B cell (primary cell): ENCODE results near the gene CYGB. TPM values are rescaled to one million over a fixed set of nuclear protein-coding genes. Genes with fewer than 3 reads are reported as not detected.

Source experiments
- ATAC-seq: fragments of 200-7000 bp; cut with Tn5 transposase; one replicate; pipeline ENCODE4 v1.10.0; 2021; ENCODE audit warnings: low read depth, mild to moderate bottlenecking, moderate number of reproducible peaks, moderate library complexity
- CTCF ChIA-PET: fragments of 350-600 bp; sonication (Branson Sonifier 250); formaldehyde crosslinking; loops from one replicate; lab custom pipeline; 2021; ENCODE audit warnings: antibody characterized with exemption, inconsistent platforms; lab: Charles Lee
- POLR2A ChIA-PET: fragments of 350-600 bp; sonication (Branson Sonifier 250); formaldehyde crosslinking; loops from one replicate; lab custom pipeline; 2021; ENCODE audit warnings: antibody characterized with exemption; lab: Charles Lee
- DNase-seq: peaks from one replicate; pipeline ENCODE4 v3.0.0; 2013
- H2AFZ ChIP-seq: 2 replicates; pipeline ENCODE4 v1.6.1; 2012; ENCODE audit warnings: mild to moderate bottlenecking, low read depth, low read length; ENCODE audit not compliant: insufficient read depth, poor library complexity, severe bottlenecking
- H3K27ac ChIP-seq, 2 donors: 1 replicate in 1 of 2; 2 replicates in 1 of 2; pipeline ENCODE4 v1.5.1; 2012 to 2013; ENCODE audit warnings: low read length in 2 of 2, mild to moderate bottlenecking in 2 of 2, moderate library complexity in 1 of 2
- H3K27me3 ChIP-seq, 4 experiments: fragments of 200-600 bp in 1 of 4; sonication (generic) in 1 of 4; replicated peaks in 1 of 4; 1 replicate in 2 of 4; 2 replicates in 2 of 4; pipeline versions ENCODE4 v1.6.1 to v1.7.0; 2013 to 2016; ENCODE audit warnings: low read length in 3 of 4, mild to moderate bottlenecking in 2 of 4, mixed read lengths in 1 of 4, moderate library complexity in 1 of 4; ENCODE audit not compliant: insufficient read depth in 4 of 4, control insufficient read depth in 3 of 4; ENCODE audit errors: control extremely low read depth in 1 of 4
- H3K36me3 ChIP-seq, 2 experiments: replicated peaks in 1 of 2; 1 replicate in 1 of 2; 2 replicates in 1 of 2; pipeline versions ENCODE4 v1.6.1 to v1.7.1; 2013; ENCODE audit warnings: low read length in 1 of 2; ENCODE audit not compliant: insufficient read depth in 2 of 2, control insufficient read depth in 1 of 2; ENCODE audit errors: control extremely low read depth in 1 of 2, extremely low read depth in 1 of 2
- H3K4me1 ChIP-seq, 2 donors: fragments of 200-600 bp in 1 of 2; sonication (generic) in 1 of 2; 1 replicate in 1 of 2; 2 replicates in 1 of 2; pipeline versions ENCODE4 v1.5.1 to v1.6.1; 2013 to 2017; ENCODE audit warnings: low read length in 2 of 2; ENCODE audit not compliant: control insufficient read depth in 2 of 2, insufficient read depth in 2 of 2
- H3K4me2 ChIP-seq: replicated peaks from 2 replicates; pipeline ENCODE3; 2012; ENCODE audit warnings: mild to moderate bottlenecking, low read depth, low read length; ENCODE audit not compliant: poor library complexity, severe bottlenecking
- H3K4me3 ChIP-seq, 5 experiments: fragments of 200-600 bp in 1 of 5; sonication (generic) in 1 of 5; 1 replicate in 3 of 5; 2 replicates in 2 of 5; pipeline versions ENCODE4 v1.5.1 to v1.7.0; 2011 to 2016; ENCODE audit warnings: low read length in 4 of 5, mild to moderate bottlenecking in 4 of 5, low read depth in 2 of 5, control low read depth in 1 of 5, moderate library complexity in 1 of 5; ENCODE audit not compliant: insufficient read depth in 1 of 5; ENCODE audit errors: control extremely low read depth in 1 of 5, extremely low read depth in 1 of 5
- H3K79me2 ChIP-seq: fragments of 200-600 bp; sonication (generic); one replicate; pipeline ENCODE4 v1.6.0; 2016; ENCODE audit warnings: low read length; ENCODE audit not compliant: control insufficient read depth, insufficient read depth
- H3K9ac ChIP-seq: fragments of 200-600 bp; sonication (generic); 2 replicates; pipeline ENCODE4 v1.6.1; 2017; ENCODE audit warnings: mild to moderate bottlenecking, low read length, moderate library complexity
- H3K9me3 ChIP-seq, 3 donors: one replicate each; pipeline versions ENCODE4 v1.6.1 to v1.7.1; 2013; ENCODE audit warnings: low read length in 2 of 3; ENCODE audit not compliant: control insufficient read depth in 2 of 3, insufficient read depth in 1 of 3; ENCODE audit errors: control extremely low read depth in 1 of 3
- H4K20me1 ChIP-seq: 2 replicates; pipeline ENCODE4 v1.6.0; 2012; ENCODE audit warnings: mild to moderate bottlenecking, low read length; ENCODE audit not compliant: insufficient read depth, control insufficient read depth, poor library complexity, severe bottlenecking
- H3K27ac Mint-ChIP-seq: one replicate; pipeline ENCODE4 v1.8.0; 2021; ENCODE audit warnings: mixed read lengths
- H3K27me3 Mint-ChIP-seq: one replicate; pipeline ENCODE4 v1.8.0; 2021; ENCODE audit warnings: mixed read lengths
- H3K4me1 Mint-ChIP-seq: one replicate; pipeline ENCODE4 v1.8.0; 2021; ENCODE audit warnings: mixed read lengths
- H3K4me3 Mint-ChIP-seq: one replicate; pipeline ENCODE4 v1.8.0; 2021; ENCODE audit warnings: mixed read lengths
- H3K9me3 Mint-ChIP-seq: one replicate; pipeline ENCODE4 v1.8.0; 2022; ENCODE audit warnings: mixed read lengths; ENCODE audit not compliant: insufficient read depth
- CTCF ChIP-seq: fragments of 200-600 bp; IDR thresholded peaks from one replicate; pipeline ENCODE4 v1.8.0; 2022; ENCODE audit warnings: antibody characterized with exemption, mild to moderate bottlenecking
- EZH2 ChIP-seq: IDR thresholded peaks from 2 replicates; pipeline ENCODE4 v1.6.1; 2012; ENCODE audit warnings: borderline replicate concordance, low read depth, mild to moderate bottlenecking, moderate library complexity, low read length; ENCODE audit not compliant: insufficient read depth, poor library complexity, severe bottlenecking
- WGBS: methylation state at CpG from one replicate; pipeline ENCODE4 v1.1.5; 2013; ENCODE audit warnings: missing lambda C conversion rate; ENCODE audit not compliant: insufficient coverage; 5-methylcytosine and 5-hydroxymethylcytosine counted together
- intact Hi-C: fragments of 100-400 bp; cut with micrococcal nuclease; formaldehyde crosslinking; loops from one replicate; pipeline ENCODE4 v1.10.0; 2022
- polyA plus RNA-seq: library from polyadenylated mRNA; depleted of rRNA; stranded (reverse); fragments of >200 nt; gene quantifications from 2 replicates; pipeline ENCODE4 v1.2.3, GENCODE V29; 2012
- total RNA-seq, 2 donors: library from RNA; stranded (reverse); fragments of 120-200 nt in 1 of 2; gene quantifications; 1 replicate in 1 of 2; 2 replicates in 1 of 2; pipeline versions ENCODE4 v1.2.3 to v1.2.4, GENCODE V29; 2013 to 2022

Gene CYGB
- total and polyA plus RNA-seq, 2 donors (not counting 1 experiment from before 2014, with no cell fraction given): 0.42 to 2.7 TPM

DNA sequence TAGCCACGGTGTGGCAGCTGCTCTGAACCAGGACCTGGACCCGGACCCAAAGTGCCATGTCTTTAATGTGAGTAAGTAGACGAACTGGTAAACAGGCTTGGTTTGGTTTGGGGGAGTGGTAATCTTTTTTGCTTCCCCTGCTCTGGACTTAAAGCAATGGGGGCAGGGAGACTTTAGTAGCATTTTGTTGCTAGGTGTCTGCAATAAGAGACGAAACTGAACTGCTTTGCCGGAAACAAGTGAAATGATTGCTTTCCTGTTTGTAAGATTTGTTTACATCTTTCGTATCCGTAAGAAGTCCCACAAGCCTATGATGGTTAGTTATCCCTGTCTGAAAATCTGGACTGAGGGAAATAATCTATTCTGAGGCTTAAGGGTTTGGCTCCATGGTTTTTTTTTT lies 23.8 kb upstream of the CYGB start:
- H3K4me1 Mint-ChIP-seq: peaks cover 60% of the 10 kb centered on the region

GRCh38 chr17:76560877-76561221 lies 23.3 kb upstream of the CYGB start:
- Histone ChIP-seq H3K27ac (peak overlapping the region in 1 of 2 donors; percentile 8), H3K9ac (no peak overlapping the region), H3K27me3 (no peaks in the 10 kb centered on the region), H3K79me2 (peaks cover 45% of the 10 kb centered on the region), H4K20me1 (peaks cover 20% of the 10 kb centered on the region), H3K4me2 (no peak overlapping the region), H3K36me3 (peaks cover 1 to 35% of the 10 kb centered on the region in 2 experiments), H3K4me1 (peaks cover 16 to 37% of the 10 kb centered on the region in 2 donors), H3K4me3 (no peak overlapping the region), H2AFZ (no peak overlapping the region), H3K9me3 (no peaks in the 10 kb centered on the region)
- Mint-ChIP-seq H3K4me1 (peaks cover 56% of the 10 kb centered on the region), H3K4me3 (peak overlapping the region; percentile 35), H3K9me3 (no peaks in the 10 kb centered on the region), H3K27ac (peak overlapping the region; percentile 63), H3K27me3 (no peaks in the 10 kb centered on the region)
- ATAC-seq (no peak), DNase-seq (no peak)
- WGBS: 42% methylated on average over 3 of the region's 6 CpGs
- TF ChIP-seq EZH2: no peak
- no peak for TF ChIP-seq CTCF
- intact Hi-C loops: no loop called here
- ChIA-PET POLR2A (no interaction called here), CTCF (interaction anchor here (1.2 to 7.1 kb wide), 4 partner anchors 25 to 153 kb away, joined by 3 to 84 read pairs (median 6); partner anchors contain the start of gene ST6GALNAC2)

More for the DNA sequence above, 23.8 kb upstream of the CYGB start:
- intact Hi-C loops: no loop called here
- Mint-ChIP-seq H3K4me3 (peak overlapping the region; percentile 35), H3K27me3 (no peaks in the 10 kb centered on the region), H3K9me3 (no peaks in the 10 kb centered on the region), H3K27ac (peak overlapping the region; percentile 32)
- no peak for DNase-seq
- Histone ChIP-seq H3K27me3 (no peaks in the 10 kb centered on the region), H2AFZ (no peak overlapping the region), H3K4me2 (no peak overlapping the region), H3K79me2 (peaks cover 45% of the 10 kb centered on the region), H3K9ac (no peak overlapping the region), H3K9me3 (no peaks in the 10 kb centered on the region), H3K36me3 (peaks cover 1 to 38% of the 10 kb centered on the region in 2 experiments), H3K4me1 (peaks cover 16 to 37% of the 10 kb centered on the region in 2 donors), H3K27ac (peak overlapping the region in 1 of 2 donors; percentile 8), H3K4me3 (no peak overlapping the region), H4K20me1 (peaks cover 25% of the 10 kb centered on the region)
- WGBS: 90% methylated on average over 4 of the region's 7 CpGs
- ChIA-PET CTCF (interaction anchor here (1.2 to 7.1 kb wide), 4 partner anchors 25 to 153 kb away, joined by 3 to 84 read pairs (median 6); partner anchors contain the start of gene ST6GALNAC2), POLR2A (no interaction called here)
- ATAC-seq: no peak
- TF ChIP-seq CTCF: no peak
